ENCODE measurements around the gene FOXN1. TPM values are rescaled to one million over a fixed set of nuclear protein-coding genes. Genes with fewer than 3 reads are reported as not detected.

Gene FOXN1
- total RNA-seq, 1 experiment from 2014 or later = not detected

DNA sequence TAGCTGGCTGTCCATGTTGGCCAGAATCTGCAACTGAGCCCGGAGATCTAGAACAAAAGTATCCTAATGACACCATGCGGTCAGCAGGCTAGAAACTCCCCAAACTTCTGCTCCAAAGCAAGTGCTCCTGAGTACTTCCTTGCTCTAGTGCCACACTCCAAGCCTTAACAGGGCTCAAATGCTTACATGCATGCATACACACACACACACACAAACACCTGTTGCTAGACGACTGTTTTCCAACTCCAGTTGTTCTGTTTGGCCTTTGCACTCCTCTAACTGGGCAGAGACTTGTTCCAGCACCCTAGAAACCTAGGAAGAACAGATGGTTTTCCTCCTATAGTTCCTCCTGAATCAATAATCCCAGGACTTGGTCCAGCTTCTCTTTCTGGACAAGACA lies 78.3 kb downstream of the FOXN1 start:
- H3K27me3 ChIP-seq (ENCODE audit: control insufficient read depth, insufficient read depth, low read length) = no peaks in the 10 kb centered on the region
- DNase-seq = no peak
- H3K36me3 ChIP-seq (replicated peaks; ENCODE audit: control insufficient read depth, insufficient read depth, low read length) = peaks cover 62% of the 10 kb centered on the region
- no peak overlapping the region for H3K4me3 ChIP-seq (ENCODE audit: insufficient read depth, low read depth, low read length)

- H3K4me3 ChIP-seq (ENCODE audit: insufficient read depth, low read depth, low read length) = no peak overlapping the region
- H3K36me3 ChIP-seq (replicated peaks; ENCODE audit: control insufficient read depth, insufficient read depth, low read length) = peaks cover 58% of the 10 kb centered on the region
- no peaks in the 10 kb centered on the region for H3K27me3 ChIP-seq (ENCODE audit: control insufficient read depth, insufficient read depth, low read length)
- no peak for DNase-seq
Observed at GRCh38 chr17:28585851-28586250, 79.7 kb downstream of the FOXN1 start.

Other genes with a start within 250 kb of the FOXN1 start
- 86.4 and 90.4 TPM in 2 replicates for gene TMEM97, start 187.1 kb upstream of the FOXN1 start, total RNA-seq (2014; rRNA removed; shearing (Covaris generic))
- gene IFT20, start 170.9 kb upstream of the FOXN1 start, total RNA-seq (2014; rRNA removed; shearing (Covaris generic)) = 13.7 and 19.0 TPM in 2 replicates
- 19.3 and 21.3 TPM in 2 replicates for gene TNFAIP1, start 170.6 kb upstream of the FOXN1 start, total RNA-seq (2014; rRNA removed; shearing (Covaris generic))
- gene POLDIP2, start 148.8 kb upstream of the FOXN1 start, total RNA-seq (2014; rRNA removed; shearing (Covaris generic)) = 115 and 130 TPM in 2 replicates
- gene SEBOX, start 141.1 kb upstream of the FOXN1 start, total RNA-seq (2014; rRNA removed; shearing (Covaris generic)) = not detected in 2 replicates
- gene VTN, start 136.0 kb upstream of the FOXN1 start, total RNA-seq (2014; rRNA removed; shearing (Covaris generic)) = 0.04 and 0.14 TPM in 2 replicates
- 0.62 and 1.7 TPM in 2 replicates for gene SARM1, start 134.7 kb upstream of the FOXN1 start, total RNA-seq (2014; rRNA removed; shearing (Covaris generic))
- 5.7 and 6.7 TPM in 2 replicates for gene SLC46A1, start 100.1 kb upstream of the FOXN1 start, total RNA-seq (2014; rRNA removed; shearing (Covaris generic))
- not detected in 2 replicates for gene SLC13A2, start 32.7 kb upstream of the FOXN1 start, total RNA-seq (2014; rRNA removed; shearing (Covaris generic))
- 87.6 and 96.3 TPM in 2 replicates for gene UNC119, start 46.3 kb downstream of the FOXN1 start, total RNA-seq (2014; rRNA removed; shearing (Covaris generic))
- gene PIGS, start 65.2 kb downstream of the FOXN1 start, total RNA-seq (2014; rRNA removed; shearing (Covaris generic)) = 41.8 and 48.4 TPM in 2 replicates
- 69.9 and 117 TPM in 2 replicates for gene ALDOC, start 70.5 kb downstream of the FOXN1 start, total RNA-seq (2014; rRNA removed; shearing (Covaris generic))
- gene SPAG5, start 92.7 kb downstream of the FOXN1 start, total RNA-seq (2014; rRNA removed; shearing (Covaris generic)) = 153 and 166 TPM in 2 replicates
- gene RSKR, start 107.8 kb downstream of the FOXN1 start, total RNA-seq (2014; rRNA removed; shearing (Covaris generic)) = 12.2 and 14.7 TPM in 2 replicates
- gene BLTP2, start 138.8 kb downstream of the FOXN1 start, total RNA-seq (2014; rRNA removed; shearing (Covaris generic)) = 86.6 and 97.0 TPM in 2 replicates
- 47.3 and 52.7 TPM in 2 replicates for gene SDF2, start 155.6 kb downstream of the FOXN1 start, total RNA-seq (2014; rRNA removed; shearing (Covaris generic))
- 25.1 and 32.4 TPM in 2 replicates for gene SUPT6H, start 155.9 kb downstream of the FOXN1 start, total RNA-seq (2014; rRNA removed; shearing (Covaris generic))
- gene PROCA1, start 205.5 kb downstream of the FOXN1 start, total RNA-seq (2014; rRNA removed; shearing (Covaris generic)) = 13.9 and 23.7 TPM in 2 replicates
- 209 and 284 TPM in 2 replicates for gene RAB34, start 211.5 kb downstream of the FOXN1 start, total RNA-seq (2014; rRNA removed; shearing (Covaris generic))
- 778 and 823 TPM in 2 replicates for gene RPL23A, start 213.6 kb downstream of the FOXN1 start, total RNA-seq (2014; rRNA removed; shearing (Covaris generic))
- gene TLCD1, start 219.9 kb downstream of the FOXN1 start, total RNA-seq (2014; rRNA removed; shearing (Covaris generic)) = 15.6 and 21.4 TPM in 2 replicates
- gene NEK8, start 222.4 kb downstream of the FOXN1 start, total RNA-seq (2014; rRNA removed; shearing (Covaris generic)) = 10.9 and 12.5 TPM in 2 replicates
- gene TRAF4, start 237.7 kb downstream of the FOXN1 start, total RNA-seq (2014; rRNA removed; shearing (Covaris generic)) = 159 and 216 TPM in 2 replicates

All from H7 (cell line).